GM19395 (cell line): ENCODE data around the gene TMEM167A.

Experiments
- ATAC-seq: cut with Tn5 transposase; IDR thresholded peaks from one replicate; pipeline ENCODE4 v1.9.1; 2021; ENCODE audit warnings: mild to moderate bottlenecking, moderate library complexity; ENCODE audit not compliant: unreplicated experiment

The TMEM167A gene, protein sequence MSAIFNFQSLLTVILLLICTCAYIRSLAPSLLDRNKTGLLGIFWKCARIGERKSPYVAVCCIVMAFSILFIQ

DNA sequence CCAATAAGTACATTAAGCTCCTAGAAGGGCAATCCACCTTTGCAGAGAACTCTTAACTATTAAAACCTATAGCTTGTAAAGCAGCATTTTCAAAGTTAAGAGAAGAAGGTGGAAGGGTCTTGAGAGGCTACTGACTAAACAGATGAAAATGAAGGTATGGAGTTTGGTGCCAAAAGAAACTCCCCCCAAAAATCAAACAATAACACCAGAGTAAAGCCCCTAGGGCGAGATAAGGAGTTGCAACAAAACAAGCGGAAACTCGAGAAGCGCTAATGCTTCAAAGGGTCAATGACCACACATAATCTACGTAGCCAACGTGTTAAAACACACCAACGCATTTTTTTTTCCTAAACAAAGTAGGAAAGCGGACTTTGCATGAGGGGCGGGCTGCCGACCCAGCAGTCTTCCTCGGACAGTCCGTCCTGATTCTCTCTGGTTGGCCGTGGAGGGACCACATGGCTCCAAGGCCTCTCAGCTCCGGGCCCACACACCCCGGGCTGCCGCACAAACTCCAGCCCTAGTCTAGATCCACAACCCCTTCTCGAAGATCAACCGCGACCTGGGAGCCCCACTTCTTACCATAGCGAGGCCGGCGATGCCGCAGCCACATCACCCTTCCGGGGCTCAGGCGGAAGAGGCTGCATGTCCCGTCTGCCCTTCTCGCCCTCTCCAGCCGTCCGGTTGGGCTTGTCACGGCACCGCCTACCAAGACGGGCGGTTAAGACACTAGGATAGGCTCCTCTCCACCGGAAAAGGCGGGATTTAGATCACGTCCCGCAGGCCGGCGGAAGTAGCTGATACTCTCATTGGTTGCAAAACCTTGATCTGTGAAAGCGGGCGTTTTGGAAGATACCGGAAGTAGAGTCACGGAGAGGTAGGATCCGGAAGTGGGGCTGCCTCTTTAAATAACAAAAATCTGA is at the start of gene TMEM167A, which contains the start of gene XRCC4:
TSS of gene TMEM167A (minus strand) at position 653 of the 920 bp plus-strand sequence. CDS start at position 582, 71 bp downstream.
TSS of gene XRCC4 (plus strand) at position 806 of the 920 bp plus-strand sequence. CDS start 27,373 bp downstream, outside the sequence.
- ATAC-seq = peak; percentile 98

DNA sequence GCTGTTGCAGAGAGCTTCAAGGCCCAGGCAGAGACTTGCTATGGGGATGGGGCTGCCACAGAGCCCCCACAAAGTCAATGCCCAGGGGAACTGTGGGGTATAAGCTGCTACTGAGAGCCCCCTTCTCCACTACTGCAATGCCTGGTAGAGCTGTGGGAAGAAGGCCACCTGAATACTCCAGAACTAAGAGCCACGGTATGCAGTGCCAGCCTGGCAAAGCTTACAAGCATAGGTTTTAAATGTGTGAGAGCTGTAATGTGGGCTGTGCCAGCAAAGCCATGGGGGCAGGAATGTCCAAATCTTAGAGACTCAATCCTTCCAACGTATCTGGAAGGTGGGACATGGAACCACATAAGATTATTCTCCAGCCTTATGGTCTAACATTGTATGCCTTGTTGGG is 49.3 kb upstream of the TMEM167A start:
- no peak for ATAC-seq

DNA sequence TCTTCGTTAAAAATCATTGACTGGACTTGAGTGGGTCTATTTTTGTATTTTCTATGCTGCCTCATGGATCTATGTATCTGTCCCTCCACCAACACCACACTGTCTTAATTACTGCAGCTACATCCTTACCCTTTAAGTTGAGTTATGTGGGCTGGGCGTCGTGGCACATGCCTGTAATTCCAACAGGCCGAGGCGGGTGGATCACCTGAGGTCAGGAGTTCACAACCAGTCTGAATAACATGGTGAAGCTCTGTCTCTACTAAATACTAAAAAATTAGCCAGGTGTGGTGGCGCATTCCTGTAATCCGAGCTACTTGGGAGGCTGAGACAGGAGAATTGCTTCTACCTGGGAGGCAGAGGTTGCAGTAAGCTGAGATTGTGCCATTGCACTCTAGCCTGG is 48.4 kb upstream of the TMEM167A start:
- no peak for ATAC-seq

DNA sequence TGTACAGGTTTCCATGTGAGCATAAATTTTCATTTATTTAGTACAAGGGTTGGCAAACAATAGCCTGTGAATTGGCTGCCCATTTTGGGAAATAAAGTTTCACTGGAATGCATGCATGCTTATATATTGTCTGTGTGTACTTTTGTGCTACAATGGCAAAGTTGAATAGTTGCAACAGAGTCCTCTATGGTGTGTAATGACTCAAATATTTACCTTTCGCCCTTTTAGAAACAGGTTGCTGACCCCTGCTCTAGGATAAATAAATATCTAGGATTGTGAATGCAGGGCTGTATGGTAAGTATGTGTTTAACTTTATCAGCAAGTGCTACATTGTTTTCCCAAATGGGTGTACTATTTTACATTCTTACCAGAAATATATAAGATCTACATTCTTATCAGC is 47.4 kb upstream of the TMEM167A start:
- no peak for ATAC-seq

DNA sequence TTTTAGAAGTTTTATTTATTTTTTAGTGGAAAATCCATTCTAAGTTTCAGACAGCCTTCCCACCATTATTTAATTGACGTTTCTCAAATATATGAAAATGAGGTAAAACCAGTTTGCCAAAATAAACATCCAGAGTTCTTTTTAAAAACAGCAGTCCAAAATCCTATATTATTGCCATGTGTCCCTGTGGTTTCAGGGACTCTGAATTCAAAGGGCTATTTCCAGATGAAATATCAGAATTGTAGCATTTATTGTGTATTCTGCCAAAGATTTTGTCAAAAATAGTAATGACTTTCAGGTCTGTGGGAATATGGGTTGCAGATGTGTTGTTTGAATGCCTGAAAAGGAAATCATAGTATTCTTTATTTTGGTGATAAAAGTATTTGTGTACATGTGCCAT is 41.8 kb upstream of the TMEM167A start:
- ATAC-seq = no peak

DNA sequence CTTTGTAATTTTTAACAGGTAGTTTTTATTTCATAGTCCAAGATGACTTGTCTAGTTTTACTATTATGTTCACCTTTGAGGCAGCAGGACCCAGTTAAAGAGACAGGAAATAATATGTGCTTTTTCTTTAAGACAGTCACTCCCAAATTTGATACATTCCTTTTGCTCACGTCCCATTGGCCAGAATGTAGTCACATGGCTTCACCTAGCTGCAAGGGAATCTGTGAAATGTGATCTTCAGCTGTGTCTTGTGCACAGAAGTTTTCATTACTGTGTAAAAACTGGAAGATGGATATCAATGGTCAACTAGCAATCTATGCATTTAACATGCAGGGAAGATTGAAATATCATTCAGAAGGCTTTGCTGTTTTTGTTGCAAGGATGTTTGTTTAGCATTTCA is 41.3 kb upstream of the TMEM167A start:
- ATAC-seq = no peak

DNA sequence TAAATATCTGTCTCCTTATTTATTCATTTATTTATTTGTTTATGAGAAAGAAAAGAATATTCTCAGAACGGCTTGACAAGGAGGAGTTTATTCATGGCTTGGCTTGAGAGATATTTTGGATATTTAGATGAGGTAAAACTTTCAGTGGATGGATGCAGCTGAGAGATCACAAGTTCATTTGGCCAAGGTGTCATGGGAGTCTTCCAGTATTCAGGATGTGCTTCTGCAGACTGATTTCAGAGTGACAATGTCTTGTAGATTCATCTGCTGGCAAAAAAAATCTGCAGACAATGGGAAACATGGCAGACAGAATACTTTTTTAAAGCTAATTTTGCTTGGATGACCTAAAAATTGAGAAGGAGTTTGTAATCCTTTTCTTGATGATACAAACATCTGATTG is 38.6 kb upstream of the TMEM167A start:
- ATAC-seq = no peak

DNA sequence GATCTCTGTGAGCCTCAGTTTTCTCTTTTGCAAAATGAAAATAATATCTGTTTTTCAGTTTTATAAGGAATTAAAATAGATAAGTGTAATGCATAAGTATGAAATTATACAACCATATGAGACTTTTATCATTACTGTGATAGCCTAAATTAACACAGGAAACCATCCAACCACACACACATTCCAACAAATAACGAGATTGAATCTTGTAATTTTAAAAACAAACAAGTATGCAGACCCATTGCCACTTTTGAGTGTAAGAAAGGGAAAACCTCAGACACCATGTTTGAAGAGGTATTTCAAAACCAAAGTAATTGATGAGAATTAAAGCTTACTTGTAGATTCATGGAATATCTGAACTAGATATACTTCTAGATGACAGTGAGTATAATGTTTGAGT is 32.2 kb upstream of the TMEM167A start:
- ATAC-seq = no peak

DNA sequence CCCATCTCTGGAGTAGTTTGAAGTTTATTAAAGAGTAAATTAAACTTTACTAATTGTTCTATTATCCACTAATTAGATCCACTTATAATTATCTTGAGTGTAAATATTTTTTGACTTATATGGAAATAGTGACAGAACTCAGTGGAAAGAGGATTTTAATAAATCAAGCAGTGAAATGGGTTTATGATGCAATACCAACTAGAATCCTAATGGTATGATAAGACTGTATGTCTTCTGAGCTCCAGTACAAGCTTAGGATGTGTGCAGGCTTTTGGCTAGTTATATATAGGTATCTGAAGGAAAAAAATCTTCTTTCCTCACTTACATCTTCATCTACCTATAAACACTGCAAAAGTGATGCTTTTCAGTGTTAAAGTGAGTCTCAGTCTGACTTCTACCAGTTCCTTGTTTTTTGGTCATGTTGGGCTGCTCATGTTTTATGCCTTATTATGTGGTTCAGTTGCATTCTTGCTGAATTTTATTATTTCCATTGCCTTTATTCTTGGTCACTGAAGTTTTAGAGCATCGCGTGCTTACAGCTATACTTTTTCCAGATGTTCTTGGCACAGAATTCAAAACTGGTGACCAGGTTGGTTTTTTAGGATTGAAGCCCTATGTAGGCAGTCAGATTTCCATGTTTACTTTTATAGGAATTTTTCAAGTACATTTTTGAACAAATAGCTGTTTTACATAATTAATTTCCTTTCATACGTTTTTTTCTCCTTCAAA is 30.7 kb upstream of the TMEM167A start:
- ATAC-seq = no peak

DNA sequence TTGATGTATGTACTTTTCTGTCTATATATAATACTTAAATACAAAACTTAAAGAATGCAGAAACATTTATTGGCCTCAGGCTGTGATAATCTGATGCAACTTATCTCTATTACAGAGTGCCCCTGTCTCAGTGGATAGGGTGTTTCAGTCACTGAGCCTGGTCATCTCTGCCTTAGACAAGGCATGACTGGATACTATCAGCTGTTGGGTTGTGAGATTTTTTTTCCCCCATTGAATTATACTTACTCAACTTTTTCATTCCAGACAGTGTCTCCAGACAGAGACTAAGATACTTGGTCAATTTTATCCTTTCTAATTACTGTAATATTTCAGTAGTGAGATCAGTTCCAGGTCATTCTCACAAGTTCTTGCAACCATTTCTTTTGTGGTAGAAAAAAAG is 26.8 kb upstream of the TMEM167A start:
- no peak for ATAC-seq

DNA sequence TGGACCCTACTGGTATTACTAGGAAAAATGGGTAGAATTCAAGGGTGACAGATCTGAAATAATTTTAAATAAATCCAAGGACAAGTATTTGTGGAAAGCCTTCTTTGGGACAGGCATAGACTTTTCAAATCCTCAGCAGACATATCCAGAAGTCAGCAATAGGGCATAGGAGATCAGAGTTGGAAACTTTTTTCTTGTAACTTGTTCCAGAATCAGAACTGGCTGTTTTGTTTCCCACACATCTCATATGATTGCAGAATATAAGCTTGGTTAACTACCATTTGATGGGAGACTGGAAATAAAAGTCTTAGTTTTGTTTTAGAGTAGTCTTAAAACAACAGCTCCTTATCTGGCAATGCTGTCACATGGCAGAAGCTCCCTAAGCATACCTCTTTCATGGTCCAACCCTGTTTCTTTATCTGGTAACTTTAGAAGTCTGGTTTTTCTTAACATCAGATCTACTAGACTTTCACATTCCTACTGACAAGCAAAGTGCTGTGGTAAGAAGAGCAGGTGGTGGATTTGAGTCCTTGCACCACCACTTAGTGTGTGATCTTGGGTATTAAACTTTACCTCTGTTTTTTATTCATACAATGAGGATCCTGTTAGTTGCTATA is 25.3 kb upstream of the TMEM167A start:
- no peak for ATAC-seq

DNA sequence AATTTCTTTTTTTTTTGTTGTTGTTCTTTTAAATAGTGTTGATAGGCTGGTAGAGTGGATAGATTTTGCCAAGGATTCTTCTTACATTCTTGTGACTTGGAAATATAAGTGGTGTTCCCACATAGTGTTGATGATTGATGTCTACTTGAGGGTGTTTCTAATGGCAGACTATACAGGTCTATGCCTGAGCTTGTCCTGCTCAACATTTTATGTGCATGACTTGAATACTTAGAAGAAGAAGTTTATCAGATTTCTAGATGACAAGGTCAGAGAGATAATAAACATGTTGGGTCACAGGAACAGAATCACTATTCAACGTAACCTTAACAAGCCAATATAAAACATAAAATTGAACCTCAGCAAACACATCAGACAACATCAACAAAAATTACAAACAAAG is 24.3 kb upstream of the TMEM167A start:
- ATAC-seq = no peak

DNA sequence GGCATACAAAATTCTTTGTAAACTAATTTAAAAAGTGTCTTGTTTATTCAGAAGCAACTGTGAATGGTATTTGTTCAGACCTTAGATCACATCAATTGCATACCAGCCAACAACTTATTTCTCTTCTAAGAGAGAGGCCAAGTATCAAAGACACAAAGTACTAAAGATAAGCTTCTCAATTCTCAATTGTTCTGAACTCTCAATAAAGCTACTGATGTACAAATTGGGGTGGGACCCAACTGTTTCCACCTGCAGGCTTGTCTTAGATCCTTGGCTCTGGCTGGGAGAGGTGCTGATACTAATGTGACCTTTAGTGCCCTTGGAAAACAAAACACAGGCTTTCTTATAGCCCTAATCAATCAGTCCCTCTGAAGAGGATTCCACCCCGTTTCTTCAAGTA is 22.3 kb upstream of the TMEM167A start:
- ATAC-seq = no peak

DNA sequence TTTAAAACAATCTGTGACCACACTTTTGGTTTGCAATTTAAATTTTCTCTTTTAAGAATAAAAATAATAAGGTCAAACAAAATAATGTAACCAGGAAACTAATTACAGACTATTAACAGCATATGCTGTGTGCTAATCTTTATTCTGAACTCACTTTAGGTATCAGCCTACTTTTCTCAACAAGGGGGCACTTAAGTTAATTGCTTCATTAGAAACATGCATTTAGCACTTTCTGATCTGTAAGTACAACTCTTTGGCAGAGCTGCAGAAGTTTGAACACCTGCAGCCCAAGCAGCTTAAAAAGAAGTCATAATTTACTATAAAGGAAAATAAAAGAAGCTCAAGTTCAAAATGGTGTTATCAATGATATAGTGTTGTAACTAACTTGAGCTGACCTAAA is 21.8 kb upstream of the TMEM167A start:
- ATAC-seq = no peak

DNA sequence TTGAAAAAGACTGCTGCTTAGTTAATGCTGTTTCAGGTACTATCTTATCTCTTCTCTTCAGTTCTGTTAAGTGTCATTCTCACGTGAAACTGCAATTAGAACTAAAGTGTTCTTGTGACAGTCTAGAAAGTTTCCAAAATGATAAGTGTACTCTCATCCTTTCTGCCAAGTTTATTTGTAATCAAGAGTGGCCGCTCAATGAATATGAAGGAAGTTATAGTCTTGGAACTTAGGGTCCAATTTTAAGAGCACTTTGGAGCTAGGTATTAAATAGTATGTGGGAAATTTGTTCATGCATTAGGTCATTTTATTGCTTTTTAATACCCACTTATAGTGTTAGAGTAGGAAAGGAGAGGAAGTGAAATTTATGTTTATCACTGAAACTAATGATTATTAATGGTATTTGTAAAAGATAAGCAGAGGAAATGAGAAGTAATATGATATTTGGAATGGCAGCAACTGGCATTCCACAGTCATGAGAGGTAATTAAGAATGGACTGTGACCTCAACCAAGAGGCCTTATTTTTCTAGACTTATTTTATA is 20.6 kb upstream of the TMEM167A start:
- ATAC-seq = no peak

DNA sequence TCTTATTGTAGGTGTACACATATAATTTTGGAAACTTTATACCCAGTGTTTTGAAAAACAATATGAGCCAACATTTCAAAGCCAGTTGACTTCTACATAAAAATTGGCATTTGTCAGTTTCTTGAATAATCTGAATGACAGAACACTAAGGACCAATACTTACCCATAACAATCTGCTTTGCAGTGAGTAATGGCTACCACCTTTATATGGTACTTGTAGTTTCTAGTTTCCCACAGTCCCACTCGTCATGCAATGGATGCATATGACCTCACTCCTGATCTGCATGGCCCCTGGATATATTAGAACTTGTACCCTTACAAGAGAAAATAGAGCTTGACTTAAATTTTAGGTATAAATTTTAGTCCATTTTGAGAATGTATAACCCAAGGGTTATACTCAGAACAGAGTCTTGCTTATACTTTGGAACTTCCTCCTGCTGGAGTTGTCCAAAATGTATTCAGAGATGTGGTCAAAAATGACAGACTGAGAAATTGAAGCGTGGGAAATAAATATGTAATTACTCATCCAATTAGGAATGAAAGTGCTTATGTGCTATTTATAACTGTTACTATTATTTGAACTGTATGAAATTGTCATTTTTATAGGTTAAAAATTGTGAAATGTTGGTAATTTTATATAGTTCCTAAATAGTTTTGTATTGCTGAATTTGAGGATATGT is 19.6 kb upstream of the TMEM167A start:
- ATAC-seq = no peak

DNA sequence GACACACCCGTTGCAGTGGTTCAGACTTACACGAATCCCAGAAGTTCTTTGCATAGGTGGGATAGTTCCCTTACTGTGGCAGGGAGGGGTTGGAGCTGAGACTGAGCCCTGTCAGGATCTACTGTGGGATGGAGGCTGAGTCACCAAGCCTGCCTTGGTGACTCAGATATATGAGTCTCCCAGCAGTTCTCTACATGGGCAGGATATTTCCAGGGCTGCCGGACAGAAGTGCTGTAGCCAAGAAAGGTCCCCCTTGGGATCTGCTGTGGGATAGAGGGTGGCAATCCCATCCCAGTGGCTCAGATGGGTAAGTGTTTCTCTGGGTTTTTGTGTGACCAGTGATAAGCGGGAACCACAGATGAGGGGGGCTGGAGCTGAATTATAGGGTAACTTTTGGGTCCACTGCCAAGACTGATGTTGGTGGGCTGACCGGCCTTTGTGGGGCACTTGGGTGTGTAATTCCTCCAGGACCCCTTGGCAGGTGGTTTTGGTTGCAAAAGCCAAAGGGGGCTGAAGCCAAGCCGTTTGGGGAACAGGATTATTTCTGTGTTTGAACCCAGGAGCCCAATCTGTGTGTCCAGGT is 18.9 kb upstream of the TMEM167A start:
- ATAC-seq = no peak

DNA sequence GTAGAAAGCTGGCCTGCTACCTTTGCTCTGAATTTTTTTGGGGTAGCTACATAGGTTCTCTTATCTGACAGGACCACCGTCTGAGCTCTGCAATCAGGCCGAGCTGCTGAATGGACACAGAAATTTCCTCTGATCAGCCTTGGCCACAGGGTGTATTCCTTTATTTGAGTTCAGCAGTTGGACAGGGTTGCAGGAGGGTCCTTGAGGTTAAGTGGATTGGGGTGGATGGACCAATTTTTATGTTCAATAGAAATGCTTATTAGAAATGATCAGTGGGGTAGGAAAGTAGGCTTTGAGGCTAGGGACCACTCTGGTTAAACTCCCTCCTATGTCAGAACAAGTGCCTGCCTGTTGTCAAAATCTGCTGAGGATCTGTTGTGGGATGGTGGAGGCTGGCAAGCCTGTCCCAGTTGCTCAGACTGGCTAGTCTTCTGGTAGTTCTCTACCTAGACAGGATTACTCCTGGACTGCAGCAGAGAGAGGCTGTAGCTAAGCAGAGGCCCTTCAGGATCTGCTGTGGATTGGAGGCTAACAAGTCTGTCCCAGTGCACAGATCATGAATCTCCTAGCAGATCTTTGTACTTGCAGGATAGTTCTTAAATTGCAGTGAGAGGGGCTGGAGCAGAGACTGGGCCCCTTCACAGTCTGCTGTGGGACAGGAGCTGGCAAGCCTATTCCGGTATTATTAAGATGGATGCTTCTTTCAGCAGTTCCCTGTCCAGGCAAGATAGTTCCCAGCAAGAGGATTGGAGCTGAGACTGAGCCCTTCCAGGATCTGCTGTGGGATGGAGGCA is 18.2 kb upstream of the TMEM167A start:
- ATAC-seq = no peak

DNA sequence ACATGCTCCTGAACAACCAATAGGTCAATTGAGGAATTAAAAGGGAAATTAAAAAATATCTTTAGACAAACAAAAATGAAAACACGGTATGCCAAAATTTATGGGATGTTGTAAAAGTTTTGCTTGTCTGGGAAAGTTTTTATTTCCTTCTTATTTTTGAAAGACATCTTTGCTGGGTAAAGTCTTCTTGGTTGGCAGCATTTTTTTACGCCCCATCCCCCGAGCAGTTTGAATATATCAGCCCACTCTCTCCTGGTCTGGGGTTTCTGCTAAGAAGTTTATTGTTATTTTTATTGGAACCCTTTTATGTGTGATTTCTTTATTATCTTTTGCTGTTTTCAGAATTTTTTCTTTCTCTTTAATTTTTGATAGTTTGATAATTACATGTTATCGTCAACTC is 16.5 kb upstream of the TMEM167A start:
- no peak for ATAC-seq
